Measurements from ENCODE around the gene XPR1.
"Not testable (repeated sequence)": the region's sequence is repeated elsewhere in the genome, so short reads cannot be mapped to it uniquely, and the experiment has no call there.

The XPR1 gene

GRCh38 chr1:180786624-180787023 lies 154.8 kb downstream of the XPR1 start:
- DNase-seq, result no peak

GRCh38 chr1:180787628-180788307 lies 155.9 kb downstream of the XPR1 start:
- no peak for DNase-seq

- no peak for DNase-seq
Observed at GRCh38 chr1:180789460-180789859, 157.6 kb downstream of the XPR1 start.

GRCh38 chr1:180791152-180791551 lies 159.3 kb downstream of the XPR1 start:
- not testable (repeated sequence) for DNase-seq

- DNase-seq, result peak; percentile 16
Observed at GRCh38 chr1:180791806-180792205, 160.0 kb downstream of the XPR1 start.

GRCh38 chr1:180793451-180793850 lies 161.6 kb downstream of the XPR1 start:
- no peak for DNase-seq

GRCh38 chr1:180796897-180797640 lies 165.2 kb downstream of the XPR1 start:
- DNase-seq, result no peak

GRCh38 chr1:180800945-180801344 lies 169.1 kb downstream of the XPR1 start:
- no peak for DNase-seq

GRCh38 chr1:180802813-180803212 lies 171.0 kb downstream of the XPR1 start:
- DNase-seq, result no peak

GRCh38 chr1:180805316-180805715 lies 173.5 kb downstream of the XPR1 start:
- no peak for DNase-seq

- no peak for DNase-seq
Observed at GRCh38 chr1:180811298-180811697, 179.5 kb downstream of the XPR1 start.

GRCh38 chr1:180811886-180812285 lies 180.1 kb downstream of the XPR1 start:
- no peak for DNase-seq

GRCh38 chr1:180814258-180814657 lies 182.4 kb downstream of the XPR1 start:
- no peak for DNase-seq

GRCh38 chr1:180815188-180815587 lies 183.4 kb downstream of the XPR1 start:
- no peak for DNase-seq

- DNase-seq, result no peak
Observed at GRCh38 chr1:180816132-180816531, 184.3 kb downstream of the XPR1 start.

GRCh38 chr1:180821970-180822369 lies 190.1 kb downstream of the XPR1 start:
- no peak for DNase-seq

GRCh38 chr1:180831507-180831906 lies 199.7 kb downstream of the XPR1 start:
- not testable (repeated sequence) for DNase-seq

- not testable (repeated sequence) for DNase-seq
Observed at GRCh38 chr1:180833180-180833579, 201.4 kb downstream of the XPR1 start.

GRCh38 chr1:180836449-180836848 lies 204.6 kb downstream of the XPR1 start:
- no peak for DNase-seq

GRCh38 chr1:180837020-180837419 lies 205.2 kb downstream of the XPR1 start:
- no peak for DNase-seq

- no peak for DNase-seq
Observed at GRCh38 chr1:180838535-180838934, 206.7 kb downstream of the XPR1 start.

GRCh38 chr1:180839547-180839946 lies 207.7 kb downstream of the XPR1 start:
- DNase-seq, result no peak

GRCh38 chr1:180841415-180841814 lies 209.6 kb downstream of the XPR1 start:
- DNase-seq, result no peak

GRCh38 chr1:180842052-180842451 lies 210.2 kb downstream of the XPR1 start:
- no peak for DNase-seq
